Liver (tissue), 9 donors: ENCODE measurements around the gene EGF. TPM values are rescaled to one million over a fixed set of nuclear protein-coding genes. Genes with fewer than 3 reads are reported as not detected.

Experiments used
- DNase-seq: peaks from one replicate; pipeline ENCODE4 v3.0.0-alpha.2; 2017; ENCODE audit warnings: low spot score
- H3K27ac ChIP-seq, 2 donors: one replicate each; pipeline ENCODE4 v1.7.0; 2013; ENCODE audit warnings: inconsistent platforms in 2 of 2, low read length in 2 of 2, control low read depth in 1 of 2, low read depth in 1 of 2, mild to moderate bottlenecking in 1 of 2
- H3K27me3 ChIP-seq, 4 donors: one replicate each; pipeline versions ENCODE4 v1.6.1 to v1.7.0; 2013; ENCODE audit warnings: low read length in 3 of 4, inconsistent platforms in 1 of 4, mild to moderate bottlenecking in 1 of 4, moderate library complexity in 1 of 4; ENCODE audit not compliant: control insufficient read depth in 4 of 4, insufficient read depth in 4 of 4
- H3K36me3 ChIP-seq, 4 donors: one replicate each; pipeline versions ENCODE4 v1.6.1 to v1.7.0; 2013; ENCODE audit warnings: low read length in 3 of 4, mild to moderate bottlenecking in 3 of 4, low read depth in 1 of 4, moderate library complexity in 1 of 4; ENCODE audit not compliant: control insufficient read depth in 4 of 4, insufficient read depth in 3 of 4
- H3K4me1 ChIP-seq, 4 donors: one replicate each; pipeline versions ENCODE4 v1.6.1 to v1.7.0; 2013; ENCODE audit warnings: low read length in 3 of 4, mild to moderate bottlenecking in 3 of 4, moderate library complexity in 1 of 4; ENCODE audit not compliant: control insufficient read depth in 4 of 4, insufficient read depth in 4 of 4
- H3K4me3 ChIP-seq, 3 donors: one replicate each; pipeline versions ENCODE4 v1.6.1 to v1.7.0; 2013; ENCODE audit warnings: low read length in 3 of 3, control low read depth in 1 of 3, low read depth in 1 of 3, mild to moderate bottlenecking in 1 of 3
- H3K9ac ChIP-seq, 2 donors: one replicate each; pipeline ENCODE4 v1.7.0; 2013; ENCODE audit warnings: low read length in 2 of 2, mild to moderate bottlenecking in 2 of 2, moderate library complexity in 2 of 2, control low read depth in 1 of 2, low read depth in 1 of 2
- H3K9me3 ChIP-seq, 4 donors: one replicate each; pipeline versions ENCODE4 v1.6.1 to v1.7.0; 2013; ENCODE audit warnings: low read length in 3 of 4; ENCODE audit not compliant: control insufficient read depth in 4 of 4
- EGR1 ChIP-seq, 2 donors: IDR thresholded peaks; 2 replicates each; pipeline ENCODE4 v1.6.1; 2016 to 2018; ENCODE audit warnings: antibody characterized with exemption in 2 of 2, low read depth in 2 of 2
- FOXA1 ChIP-seq: IDR thresholded peaks from 2 replicates; pipeline ENCODE4 v1.6.1; 2016; ENCODE audit warnings: antibody characterized with exemption
- FOXA2 ChIP-seq: IDR thresholded peaks from 2 replicates; pipeline ENCODE4 v1.6.1; 2016; ENCODE audit warnings: antibody characterized with exemption
- GABPA ChIP-seq, 2 donors: IDR thresholded peaks in 1 of 2; conservative IDR thresholded peaks in 1 of 2; 2 replicates each; pipeline ENCODE4 v1.6.1; 2016; ENCODE audit warnings: antibody characterized with exemption in 2 of 2, mild to moderate bottlenecking in 1 of 2, moderate library complexity in 1 of 2
- HNF4A ChIP-seq, 2 donors: conservative IDR thresholded peaks; 2 replicates each; pipeline ENCODE4 v1.6.1; 2016; ENCODE audit warnings: antibody characterized with exemption in 2 of 2, mild to moderate bottlenecking in 2 of 2
- HNF4G ChIP-seq: IDR thresholded peaks from 2 replicates; pipeline ENCODE4 v1.6.1; 2016; ENCODE audit warnings: antibody characterized with exemption
- JUND ChIP-seq, 2 donors: IDR thresholded peaks; 2 replicates each; pipeline ENCODE4 v1.6.1; 2016; ENCODE audit warnings: antibody characterized with exemption in 2 of 2
- NR2F2 ChIP-seq: IDR thresholded peaks from 2 replicates; pipeline ENCODE4 v1.6.1; 2016; ENCODE audit warnings: antibody characterized with exemption
- RAD21 ChIP-seq, 2 donors: IDR thresholded peaks; 2 replicates each; pipeline ENCODE4 v1.6.1; 2016; ENCODE audit warnings: antibody characterized with exemption in 2 of 2, mild to moderate bottlenecking in 2 of 2
- RXRA ChIP-seq, 2 donors: IDR thresholded peaks; 2 replicates each; pipeline ENCODE4 v1.6.1; 2017 to 2018; ENCODE audit warnings: antibody characterized with exemption in 2 of 2, mild to moderate bottlenecking in 1 of 2
- SP1 ChIP-seq: IDR thresholded peaks from 2 replicates; pipeline ENCODE4 v1.6.1; 2018; ENCODE audit warnings: antibody characterized with exemption, mild to moderate bottlenecking
- TAF1 ChIP-seq: conservative IDR thresholded peaks from 2 replicates; pipeline ENCODE4 v1.6.1; 2016; ENCODE audit warnings: antibody characterized with exemption, mild to moderate bottlenecking
- YY1 ChIP-seq: IDR thresholded peaks from 2 replicates; pipeline ENCODE4 v1.6.1; 2016; ENCODE audit warnings: antibody characterized with exemption, mild to moderate bottlenecking
- WGBS: extraction: QIAGEN DNeasy Blood & Tissue Kit; methylation state at CpG from one replicate; pipeline ENCODE4 v1.1.7; 2013; 5-methylcytosine and 5-hydroxymethylcytosine counted together
- polyA plus RNA-seq, 2 donors: library from polyadenylated mRNA; stranded (reverse) in 1 of 2; unstranded in 1 of 2; fragments of 200-250 nt in 1 of 2; fragments of >200 nt in 1 of 2; fragmentation: Nextera tagmentation in 1 of 2; extraction: Ambion mirVana in 1 of 2; gene quantifications; one replicate each; pipeline versions ENCODE4 v1.2.1 to v1.2.3, GENCODE V29; 2013 to 2015
- total RNA-seq, 2 donors: library from RNA; depleted of rRNA; stranded (reverse); fragments of >200 nt; gene quantifications; one replicate each; pipeline ENCODE4 v1.2.3, GENCODE V29; 2014
- TF ChIP-seq, protein P1 (sequence below): IDR thresholded peaks from 2 replicates; pipeline ENCODE4 v1.6.1; 2016; ENCODE audit warnings: antibody characterized with exemption
- TF ChIP-seq, protein P2 (sequence below): IDR thresholded peaks from 2 replicates; pipeline ENCODE4 v1.6.1; 2016; ENCODE audit warnings: antibody characterized with exemption
- TF ChIP-seq, protein P3 (sequence below): IDR thresholded peaks from 2 replicates; pipeline ENCODE4 v1.6.1; 2016; ENCODE audit warnings: antibody characterized with exemption
- TF ChIP-seq, protein P4 (sequence below): fragments of 150-350 bp; IDR thresholded peaks from 2 replicates; pipeline ENCODE4 v1.5.1; 2017; ENCODE audit warnings: improper control_type of control experiment, low read depth, low read length; ENCODE audit not compliant: missing input control
- TF ChIP-seq, protein P5 (sequence below): IDR thresholded peaks from 2 replicates; pipeline ENCODE4 v1.6.1; 2016; ENCODE audit warnings: antibody characterized with exemption, mild to moderate bottlenecking
- donor health status: healthy.
- donor health status: healthy.
- donor health status: healthy.
- donor health status: healthy.
- donor health status: healthy.

Gene EGF
- total and polyA plus RNA-seq, 4 donors: 0.65 TPM; not detected in 3

DNA sequence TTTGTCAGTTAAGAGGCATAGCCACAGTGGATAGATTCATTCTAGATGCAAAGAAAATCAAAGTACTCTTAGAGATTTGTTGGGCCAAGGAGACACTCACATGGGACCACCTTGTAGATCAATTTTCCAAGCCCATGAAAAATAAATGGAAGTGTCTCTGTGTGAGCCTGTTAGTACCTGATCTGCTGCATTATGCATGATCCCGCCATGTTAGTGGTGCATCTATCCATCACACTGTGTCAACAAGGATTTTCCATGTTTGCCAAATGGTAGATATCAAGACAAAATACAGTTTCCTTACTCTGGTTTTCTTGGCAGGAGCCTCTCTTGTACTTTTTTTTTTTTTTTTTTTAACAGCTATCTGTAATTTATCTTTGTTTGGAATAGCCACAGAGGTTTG, 112.4 kb downstream of the EGF start:
- H3K9ac ChIP-seq: no peak overlapping the region
- no peaks in the 10 kb centered on the region for H3K4me1 ChIP-seq
- no peaks in the 10 kb centered on the region for H3K27me3 ChIP-seq
- H3K4me3 ChIP-seq: no peak overlapping the region
- DNase-seq: no peak
- WGBS: 98% methylated on average over 1 of the region's 1 CpG
- H3K27ac ChIP-seq: no peak overlapping the region
- TF ChIP-seq, protein P1, sequence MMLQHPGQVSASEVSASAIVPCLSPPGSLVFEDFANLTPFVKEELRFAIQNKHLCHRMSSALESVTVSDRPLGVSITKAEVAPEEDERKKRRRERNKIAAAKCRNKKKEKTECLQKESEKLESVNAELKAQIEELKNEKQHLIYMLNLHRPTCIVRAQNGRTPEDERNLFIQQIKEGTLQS: no peak
- TF ChIP-seq RAD21 (IDR thresholded peaks at IDR 0.05): no peak
- no peak for TF ChIP-seq GABPA (IDR thresholded peaks at IDR 0.05 in 1 of 2, conservative IDR thresholded peaks at IDR 0.05 in 1 of 2)
- H3K36me3 ChIP-seq: no peaks in the 10 kb centered on the region
- H3K9me3 ChIP-seq: no peaks in the 10 kb centered on the region

DNA sequence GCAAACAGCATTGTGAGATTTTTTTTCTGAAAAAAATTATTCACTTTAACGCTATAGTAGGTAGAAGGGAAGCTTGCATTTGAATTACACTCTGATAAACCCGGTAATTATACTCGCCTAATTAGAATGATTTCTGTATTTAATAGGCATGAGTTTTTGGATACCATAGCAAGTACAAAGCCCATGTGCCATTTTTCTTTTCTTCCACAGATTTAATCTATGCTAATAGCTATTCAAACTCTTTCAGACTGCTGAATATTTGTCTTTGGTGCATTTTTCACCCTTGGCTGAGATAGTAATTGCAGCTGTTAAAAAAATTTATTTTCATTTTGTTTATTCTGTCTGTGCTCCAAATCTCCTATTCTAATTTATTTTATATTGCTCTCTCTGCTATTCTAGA, 113.0 kb downstream of the EGF start:
- Histone ChIP-seq H3K36me3 (no peaks in the 10 kb centered on the region), H3K4me3 (no peak overlapping the region), H3K4me1 (no peaks in the 10 kb centered on the region), H3K27ac (no peak overlapping the region), H3K9ac (no peak overlapping the region), H3K27me3 (no peaks in the 10 kb centered on the region), H3K9me3 (no peaks in the 10 kb centered on the region)
- no peak for DNase-seq
- WGBS: 95% methylated on average over 3 of the region's 3 CpGs
- TF ChIP-seq JUND (IDR thresholded peaks at IDR 0.05) (no peak), EGR1 (IDR thresholded peaks at IDR 0.05; ENCODE audit: low read depth in 2 of 2) (no peak), RAD21 (IDR thresholded peaks at IDR 0.05) (no peak), TAF1 (no peak), NR2F2 (no peak), GABPA (IDR thresholded peaks at IDR 0.05 in 1 of 2, conservative IDR thresholded peaks at IDR 0.05 in 1 of 2) (no peak), HNF4G (no peak), SP1 (no peak), FOXA2 (no peak), YY1 (no peak), RXRA (IDR thresholded peaks at IDR 0.05) (no peak), FOXA1 (no peak), HNF4A (conservative IDR thresholded peaks at IDR 0.05) (no peak)
- TF ChIP-seq, protein P2, sequence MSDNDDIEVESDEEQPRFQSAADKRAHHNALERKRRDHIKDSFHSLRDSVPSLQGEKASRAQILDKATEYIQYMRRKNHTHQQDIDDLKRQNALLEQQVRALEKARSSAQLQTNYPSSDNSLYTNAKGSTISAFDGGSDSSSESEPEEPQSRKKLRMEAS: no peak
- TF ChIP-seq, protein P1: no peak
- TF ChIP-seq, protein P3, sequence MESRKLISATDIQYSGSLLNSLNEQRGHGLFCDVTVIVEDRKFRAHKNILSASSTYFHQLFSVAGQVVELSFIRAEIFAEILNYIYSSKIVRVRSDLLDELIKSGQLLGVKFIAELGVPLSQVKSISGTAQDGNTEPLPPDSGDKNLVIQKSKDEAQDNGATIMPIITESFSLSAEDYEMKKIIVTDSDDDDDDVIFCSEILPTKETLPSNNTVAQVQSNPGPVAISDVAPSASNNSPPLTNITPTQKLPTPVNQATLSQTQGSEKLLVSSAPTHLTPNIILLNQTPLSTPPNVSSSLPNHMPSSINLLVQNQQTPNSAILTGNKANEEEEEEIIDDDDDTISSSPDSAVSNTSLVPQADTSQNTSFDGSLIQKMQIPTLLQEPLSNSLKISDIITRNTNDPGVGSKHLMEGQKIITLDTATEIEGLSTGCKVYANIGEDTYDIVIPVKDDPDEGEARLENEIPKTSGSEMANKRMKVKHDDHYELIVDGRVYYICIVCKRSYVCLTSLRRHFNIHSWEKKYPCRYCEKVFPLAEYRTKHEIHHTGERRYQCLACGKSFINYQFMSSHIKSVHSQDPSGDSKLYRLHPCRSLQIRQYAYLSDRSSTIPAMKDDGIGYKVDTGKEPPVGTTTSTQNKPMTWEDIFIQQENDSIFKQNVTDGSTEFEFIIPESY: no peak
- TF ChIP-seq, protein P4, sequence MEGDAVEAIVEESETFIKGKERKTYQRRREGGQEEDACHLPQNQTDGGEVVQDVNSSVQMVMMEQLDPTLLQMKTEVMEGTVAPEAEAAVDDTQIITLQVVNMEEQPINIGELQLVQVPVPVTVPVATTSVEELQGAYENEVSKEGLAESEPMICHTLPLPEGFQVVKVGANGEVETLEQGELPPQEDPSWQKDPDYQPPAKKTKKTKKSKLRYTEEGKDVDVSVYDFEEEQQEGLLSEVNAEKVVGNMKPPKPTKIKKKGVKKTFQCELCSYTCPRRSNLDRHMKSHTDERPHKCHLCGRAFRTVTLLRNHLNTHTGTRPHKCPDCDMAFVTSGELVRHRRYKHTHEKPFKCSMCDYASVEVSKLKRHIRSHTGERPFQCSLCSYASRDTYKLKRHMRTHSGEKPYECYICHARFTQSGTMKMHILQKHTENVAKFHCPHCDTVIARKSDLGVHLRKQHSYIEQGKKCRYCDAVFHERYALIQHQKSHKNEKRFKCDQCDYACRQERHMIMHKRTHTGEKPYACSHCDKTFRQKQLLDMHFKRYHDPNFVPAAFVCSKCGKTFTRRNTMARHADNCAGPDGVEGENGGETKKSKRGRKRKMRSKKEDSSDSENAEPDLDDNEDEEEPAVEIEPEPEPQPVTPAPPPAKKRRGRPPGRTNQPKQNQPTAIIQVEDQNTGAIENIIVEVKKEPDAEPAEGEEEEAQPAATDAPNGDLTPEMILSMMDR: no peak
- TF ChIP-seq, protein P5, sequence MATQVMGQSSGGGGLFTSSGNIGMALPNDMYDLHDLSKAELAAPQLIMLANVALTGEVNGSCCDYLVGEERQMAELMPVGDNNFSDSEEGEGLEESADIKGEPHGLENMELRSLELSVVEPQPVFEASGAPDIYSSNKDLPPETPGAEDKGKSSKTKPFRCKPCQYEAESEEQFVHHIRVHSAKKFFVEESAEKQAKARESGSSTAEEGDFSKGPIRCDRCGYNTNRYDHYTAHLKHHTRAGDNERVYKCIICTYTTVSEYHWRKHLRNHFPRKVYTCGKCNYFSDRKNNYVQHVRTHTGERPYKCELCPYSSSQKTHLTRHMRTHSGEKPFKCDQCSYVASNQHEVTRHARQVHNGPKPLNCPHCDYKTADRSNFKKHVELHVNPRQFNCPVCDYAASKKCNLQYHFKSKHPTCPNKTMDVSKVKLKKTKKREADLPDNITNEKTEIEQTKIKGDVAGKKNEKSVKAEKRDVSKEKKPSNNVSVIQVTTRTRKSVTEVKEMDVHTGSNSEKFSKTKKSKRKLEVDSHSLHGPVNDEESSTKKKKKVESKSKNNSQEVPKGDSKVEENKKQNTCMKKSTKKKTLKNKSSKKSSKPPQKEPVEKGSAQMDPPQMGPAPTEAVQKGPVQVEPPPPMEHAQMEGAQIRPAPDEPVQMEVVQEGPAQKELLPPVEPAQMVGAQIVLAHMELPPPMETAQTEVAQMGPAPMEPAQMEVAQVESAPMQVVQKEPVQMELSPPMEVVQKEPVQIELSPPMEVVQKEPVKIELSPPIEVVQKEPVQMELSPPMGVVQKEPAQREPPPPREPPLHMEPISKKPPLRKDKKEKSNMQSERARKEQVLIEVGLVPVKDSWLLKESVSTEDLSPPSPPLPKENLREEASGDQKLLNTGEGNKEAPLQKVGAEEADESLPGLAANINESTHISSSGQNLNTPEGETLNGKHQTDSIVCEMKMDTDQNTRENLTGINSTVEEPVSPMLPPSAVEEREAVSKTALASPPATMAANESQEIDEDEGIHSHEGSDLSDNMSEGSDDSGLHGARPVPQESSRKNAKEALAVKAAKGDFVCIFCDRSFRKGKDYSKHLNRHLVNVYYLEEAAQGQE: no peak
